K562 (cell line): ENCODE results near the gene CDC14B. TPM values are rescaled to one million over a fixed set of nuclear protein-coding genes. Genes with fewer than 3 reads are reported as not detected.

Source experiments
- ATAC-seq: fragments of 200-7000 bp; cut with Tn5 transposase; 3 replicates; pipeline ENCODE4 v1.9.1; 2020; ENCODE audit warnings: moderate library complexity
- BruUV-seq: library from RNA; stranded (reverse); fragments of 400-500 nt; replicated peaks from 2 replicates; lab custom pipeline; 2021; lab: Mats Ljungman, UMichigan
- CTCF ChIA-PET: fragments of 300-600 bp; formaldehyde crosslinking; extraction: SDS; loops from one replicate; lab custom pipeline; 2021; ENCODE audit warnings: low intra/inter-chr PET ratio; lab: Yijun Ruan, JAX
- POLR2A ChIA-PET: fragments of 300-600, 350-650 bp; sonication (Branson Sonifier 250); formaldehyde crosslinking; extraction: SDS; loops from one replicate; lab custom pipeline; 2021; ENCODE audit warnings: antibody characterized with exemption, inconsistent platforms; lab: Yijun Ruan, JAX
- DNase-seq, 4 experiments: peaks; one replicate each; pipeline versions ENCODE4 v3.0.0 to v3.0.0-alpha.2; 2011 to 2018; ENCODE audit warnings: low spot score in 3 of 4, mixed read lengths in 3 of 4; ENCODE audit errors: extremely low read depth in 1 of 4
- FAIRE-seq: peaks from 2 replicates; lab custom pipeline; 2011; peaks lifted over from hg19 to GRCh38; lab: Jason Lieb, UNC
- H2AFZ ChIP-seq: 2 replicates; pipeline ENCODE4 v1.6.0; 2011; ENCODE audit warnings: low read depth, low read length, control low read depth, inconsistent platforms
- H3K27ac ChIP-seq: fragments of 200-600 bp; 3 replicates; pipeline ENCODE4 v1.8.0; 2011; ENCODE audit warnings: low read depth, mild to moderate bottlenecking, control low read depth, inconsistent platforms, low read length, moderate library complexity, mixed read lengths; ENCODE audit errors: extremely low read depth
- H3K27me3 ChIP-seq, 2 experiments: fragments of 300-600 bp in 1 of 2; 2 replicates in 1 of 2; 3 replicates in 1 of 2; pipeline versions ENCODE4 v1.6.0 to v1.8.0; 2011; ENCODE audit warnings: inconsistent platforms in 2 of 2, low read length in 2 of 2, mild to moderate bottlenecking in 1 of 2, mixed read lengths in 1 of 2, moderate library complexity in 1 of 2; ENCODE audit not compliant: control insufficient read depth in 2 of 2, insufficient read depth in 2 of 2
- H3K36me3 ChIP-seq: fragments of 300-600 bp; 3 replicates; pipeline ENCODE4 v1.8.0; 2011; ENCODE audit warnings: mild to moderate bottlenecking, low read length, inconsistent platforms; ENCODE audit not compliant: control insufficient read depth, insufficient read depth
- H3K4me1 ChIP-seq, 2 experiments: fragments of 200-600 bp in 1 of 2; replicated peaks in 1 of 2; 2 replicates in 1 of 2; 3 replicates in 1 of 2; pipeline versions ENCODE4 v1.5.1 to v1.8.0; 2011; ENCODE audit warnings: inconsistent platforms in 2 of 2, low read length in 2 of 2, mild to moderate bottlenecking in 1 of 2, mixed read lengths in 1 of 2, moderate library complexity in 1 of 2; ENCODE audit not compliant: control insufficient read depth in 2 of 2, insufficient read depth in 2 of 2
- H3K4me2 ChIP-seq: 2 replicates; pipeline ENCODE4 v1.6.1; 2011; ENCODE audit warnings: low read length, control low read depth, inconsistent platforms, mixed read lengths; ENCODE audit not compliant: insufficient read depth
- H3K4me3 ChIP-seq: fragments of 200-600 bp; sonication (generic), shearing (Covaris generic); 2 replicates; pipeline ENCODE4 v1.5.1; 2016; ENCODE audit warnings: control low read depth, inconsistent platforms
- H3K79me2 ChIP-seq: fragments of 200-600 bp; 3 replicates; pipeline ENCODE4 v1.8.0; 2011; ENCODE audit warnings: low read length, inconsistent platforms; ENCODE audit not compliant: control insufficient read depth, insufficient read depth
- H3K9ac ChIP-seq, 2 experiments: 2 replicates each; pipeline versions ENCODE4 v1.6.0 to v1.6.1; 2011; ENCODE audit warnings: low read depth in 2 of 2, low read length in 2 of 2, control low read depth in 1 of 2, inconsistent platforms in 1 of 2, mild to moderate bottlenecking in 1 of 2, mixed read lengths in 1 of 2; ENCODE audit not compliant: insufficient read depth in 1 of 2
- H3K9me1 ChIP-seq: one replicate; pipeline ENCODE4 v1.6.0; 2011; ENCODE audit warnings: inconsistent platforms, mild to moderate bottlenecking, low read length, moderate library complexity; ENCODE audit not compliant: control insufficient read depth, insufficient read depth
- H3K9me3 ChIP-seq: replicated peaks from 2 replicates; pipeline ENCODE4 v1.5.1; 2011; ENCODE audit warnings: low read depth, low read length, inconsistent platforms; ENCODE audit not compliant: control insufficient read depth, insufficient read depth
- H4K20me1 ChIP-seq: replicated peaks from 2 replicates; pipeline ENCODE4 v1.6.1; 2011; ENCODE audit warnings: low read length, inconsistent platforms, mixed read lengths; ENCODE audit not compliant: control insufficient read depth, insufficient read depth
- CBFA2T3 ChIP-seq: fragments of 450-650 bp; IDR thresholded peaks from 2 replicates; pipeline ENCODE4 v1.6.1; 2017
- KDM1A ChIP-seq, 2 experiments: fragments of 450-650 bp; IDR thresholded peaks; 2 replicates each; pipeline ENCODE4 v1.6.1; 2016; ENCODE audit warnings: mild to moderate bottlenecking in 2 of 2
- NEUROD1 ChIP-seq: fragments of 150-350 bp; IDR thresholded peaks from 2 replicates; pipeline ENCODE4 v1.6.1; 2014; ENCODE audit warnings: borderline replicate concordance, low read length, low read depth; ENCODE audit not compliant: partially characterized antibody
- PHF21A ChIP-seq: fragments of 450-650 bp; IDR thresholded peaks from 2 replicates; pipeline ENCODE4 v1.6.1; 2017; ENCODE audit warnings: low read depth, borderline replicate concordance
- PTTG1 ChIP-seq: fragments of 450-650 bp; IDR thresholded peaks from 2 replicates; pipeline ENCODE4 v1.6.1; 2016; ENCODE audit warnings: low read depth, mild to moderate bottlenecking, missing genetic modification characterization, missing compliant biosample characterization
- SOX6 ChIP-seq: fragments of 450-650 bp; IDR thresholded peaks from 2 replicates; pipeline ENCODE4 v1.6.1; 2014; ENCODE audit warnings: mild to moderate bottlenecking
- WGBS: fragments of 100-300 bp; shearing (Covaris generic); methylation state at CpG from one replicate; pipeline ENCODE4 v1.1.6; 2016; ENCODE audit warnings: low coverage, mixed read lengths; ENCODE audit not compliant: insufficient coverage; ENCODE audit errors: missing lambda C conversion rate; 5-methylcytosine and 5-hydroxymethylcytosine counted together
- in situ Hi-C: fragments of 300-500 bp; cut with MboI; formaldehyde crosslinking; loops from 4 replicates; pipeline ENCODE4 v1.15.0; 2018; ENCODE audit warnings: inconsistent platforms, mixed read lengths
- intact Hi-C: fragments of 100-400 bp; cut with micrococcal nuclease; formaldehyde crosslinking; loops from 2 replicates; pipeline ENCODE4 v1.14.2; 2022
- polyA plus RNA-seq, 8 experiments: library from polyadenylated mRNA; depleted of rRNA in 4 of 8; stranded (reverse) in 5 of 8; unstranded in 3 of 8; fragments of >200 nt; fragmentation: Nextera tagmentation in 2 of 8; fragmentation: Illumina TruSeq in 1 of 8; extraction: Ambion mirVana in 2 of 8; extraction: Trizol in 1 of 8; gene quantifications; 2 replicates each; pipeline versions ENCODE4 v1.2.1 to v1.2.3, GENCODE V29; 2011 to 2014; ENCODE audit warnings: inconsistent platforms in 1 of 8, missing spikeins in 1 of 8
- total RNA-seq, 7 experiments: library from RNA; depleted of rRNA in 6 of 7; stranded (reverse); fragments of >200 nt in 6 of 7; fragmentation: Illumina TruSeq in 2 of 7; extraction: Trizol in 2 of 7; gene quantifications; 2 replicates each; pipeline versions ENCODE4 v1.2.1 to v1.2.3, GENCODE V29; 2011 to 2021; ENCODE audit warnings: low replicate concordance in 1 of 7
- TF ChIP-seq, protein P1 (sequence below): sonication (generic); formaldehyde crosslinking; IDR thresholded peaks from 2 replicates; pipeline ENCODE4 v1.8.0; 2023; ENCODE audit warnings: mild to moderate bottlenecking, missing genetic modification reagents
- TF ChIP-seq, protein P2 (sequence below): fragments of 450-650 bp; IDR thresholded peaks from 2 replicates; pipeline ENCODE4 v1.6.1; 2018; ENCODE audit warnings: mild to moderate bottlenecking, low read depth; ENCODE audit not compliant: partially characterized antibody

Gene CDC14B
- total and polyA plus RNA-seq, 9 of the 15 experiments (the other 6 are each of a cell fraction or from before 2014, with no cell fraction given): 1.4 to 6.0 (median 3.8) TPM

GRCh38 chr9:96646081-96646991, 26.7 kb upstream of the CDC14B start (continued):
- TF ChIP-seq, protein P1, sequence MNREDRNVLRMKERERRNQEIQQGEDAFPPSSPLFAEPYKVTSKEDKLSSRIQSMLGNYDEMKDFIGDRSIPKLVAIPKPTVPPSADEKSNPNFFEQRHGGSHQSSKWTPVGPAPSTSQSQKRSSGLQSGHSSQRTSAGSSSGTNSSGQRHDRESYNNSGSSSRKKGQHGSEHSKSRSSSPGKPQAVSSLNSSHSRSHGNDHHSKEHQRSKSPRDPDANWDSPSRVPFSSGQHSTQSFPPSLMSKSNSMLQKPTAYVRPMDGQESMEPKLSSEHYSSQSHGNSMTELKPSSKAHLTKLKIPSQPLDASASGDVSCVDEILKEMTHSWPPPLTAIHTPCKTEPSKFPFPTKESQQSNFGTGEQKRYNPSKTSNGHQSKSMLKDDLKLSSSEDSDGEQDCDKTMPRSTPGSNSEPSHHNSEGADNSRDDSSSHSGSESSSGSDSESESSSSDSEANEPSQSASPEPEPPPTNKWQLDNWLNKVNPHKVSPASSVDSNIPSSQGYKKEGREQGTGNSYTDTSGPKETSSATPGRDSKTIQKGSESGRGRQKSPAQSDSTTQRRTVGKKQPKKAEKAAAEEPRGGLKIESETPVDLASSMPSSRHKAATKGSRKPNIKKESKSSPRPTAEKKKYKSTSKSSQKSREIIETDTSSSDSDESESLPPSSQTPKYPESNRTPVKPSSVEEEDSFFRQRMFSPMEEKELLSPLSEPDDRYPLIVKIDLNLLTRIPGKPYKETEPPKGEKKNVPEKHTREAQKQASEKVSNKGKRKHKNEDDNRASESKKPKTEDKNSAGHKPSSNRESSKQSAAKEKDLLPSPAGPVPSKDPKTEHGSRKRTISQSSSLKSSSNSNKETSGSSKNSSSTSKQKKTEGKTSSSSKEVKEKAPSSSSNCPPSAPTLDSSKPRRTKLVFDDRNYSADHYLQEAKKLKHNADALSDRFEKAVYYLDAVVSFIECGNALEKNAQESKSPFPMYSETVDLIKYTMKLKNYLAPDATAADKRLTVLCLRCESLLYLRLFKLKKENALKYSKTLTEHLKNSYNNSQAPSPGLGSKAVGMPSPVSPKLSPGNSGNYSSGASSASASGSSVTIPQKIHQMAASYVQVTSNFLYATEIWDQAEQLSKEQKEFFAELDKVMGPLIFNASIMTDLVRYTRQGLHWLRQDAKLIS (CRISPR knock-in tag): no peak
- TF ChIP-seq KDM1A (IDR thresholded peaks at IDR 0.05): no peak

DNA sequence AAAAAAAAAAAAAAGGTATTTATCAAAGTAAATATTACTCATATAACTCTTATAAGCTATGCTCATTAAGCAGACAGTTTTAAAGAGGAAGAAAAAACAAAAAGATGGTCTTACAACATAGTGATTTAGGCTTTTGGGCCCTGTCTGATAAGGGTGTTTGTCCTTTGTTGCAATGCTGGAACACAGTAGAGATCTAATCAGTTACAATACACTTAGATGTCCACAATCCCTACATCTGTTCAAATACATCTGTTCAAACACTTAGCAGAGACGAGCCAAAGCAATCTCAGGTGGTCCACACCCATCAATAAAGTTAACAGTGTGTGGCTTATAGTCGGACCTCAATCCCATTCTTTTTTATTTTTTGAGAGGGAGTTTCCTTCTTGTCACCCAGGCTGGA, 24.5 kb upstream of the CDC14B start:
- no TSS peak for BruUV-seq
- no peak overlapping the region for H2AFZ ChIP-seq
- WGBS: 36% methylated on average over 2 of the region's 2 CpGs

More for the DNA sequence above, 24.5 kb upstream of the CDC14B start:
- ChIA-PET POLR2A (no interaction called here), CTCF (no interaction called here)
- Histone ChIP-seq H3K79me2 (no peaks in the 10 kb centered on the region), H3K9me3 (no peaks in the 10 kb centered on the region), H4K20me1 (no peaks in the 10 kb centered on the region), H3K4me3 (no peak overlapping the region), H3K9me1 (no peaks in the 10 kb centered on the region), H3K27ac (no peak overlapping the region), H3K36me3 (peaks cover 39% of the 10 kb centered on the region), H3K4me1 (no peaks in the 10 kb centered on the region), H3K4me2 (no peak overlapping the region), H3K27me3 (no peaks in the 10 kb centered on the region), H3K9ac (no peak overlapping the region)
- TF ChIP-seq CBFA2T3: 0 out of 2 replicates have a peak, but pooled peaks have one; percentile 3
- no peak for TF ChIP-seq PTTG1
- TF ChIP-seq, protein P2, sequence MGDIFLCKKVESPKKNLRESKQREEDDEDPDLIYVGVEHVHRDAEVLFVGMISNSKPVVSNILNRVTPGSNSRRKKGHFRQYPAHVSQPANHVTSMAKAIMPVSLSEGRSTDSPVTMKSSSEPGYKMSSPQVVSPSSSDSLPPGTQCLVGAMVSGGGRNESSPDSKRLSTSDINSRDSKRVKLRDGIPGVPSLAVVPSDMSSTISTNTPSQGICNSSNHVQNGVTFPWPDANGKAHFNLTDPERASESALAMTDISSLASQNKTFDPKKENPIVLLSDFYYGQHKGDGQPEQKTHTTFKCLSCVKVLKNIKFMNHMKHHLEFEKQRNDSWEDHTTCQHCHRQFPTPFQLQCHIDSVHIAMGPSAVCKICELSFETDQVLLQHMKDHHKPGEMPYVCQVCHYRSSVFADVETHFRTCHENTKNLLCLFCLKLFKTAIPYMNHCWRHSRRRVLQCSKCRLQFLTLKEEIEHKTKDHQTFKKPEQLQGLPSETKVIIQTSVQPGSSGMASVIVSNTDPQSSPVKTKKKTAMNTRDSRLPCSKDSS: no peak
- TF ChIP-seq SOX6: peak; percentile 33; the same call in 1 of the 2 replicates
- no peak for TF ChIP-seq NEUROD1
- TF ChIP-seq PHF21A: no peak
- DNase-seq: no peak
- in situ Hi-C loops: no loop called here
- ATAC-seq: no peak
- FAIRE-seq: no peak
- intact Hi-C loops: no loop called here
